Measurements from ENCODE around the gene EIF1. TPM values are rescaled to one million over a fixed set of nuclear protein-coding genes. Genes with fewer than 3 reads are reported as not detected.

EIF1 gene
- total RNA-seq, 1 donor from 2014 or later: 1,125 TPM

DNA sequence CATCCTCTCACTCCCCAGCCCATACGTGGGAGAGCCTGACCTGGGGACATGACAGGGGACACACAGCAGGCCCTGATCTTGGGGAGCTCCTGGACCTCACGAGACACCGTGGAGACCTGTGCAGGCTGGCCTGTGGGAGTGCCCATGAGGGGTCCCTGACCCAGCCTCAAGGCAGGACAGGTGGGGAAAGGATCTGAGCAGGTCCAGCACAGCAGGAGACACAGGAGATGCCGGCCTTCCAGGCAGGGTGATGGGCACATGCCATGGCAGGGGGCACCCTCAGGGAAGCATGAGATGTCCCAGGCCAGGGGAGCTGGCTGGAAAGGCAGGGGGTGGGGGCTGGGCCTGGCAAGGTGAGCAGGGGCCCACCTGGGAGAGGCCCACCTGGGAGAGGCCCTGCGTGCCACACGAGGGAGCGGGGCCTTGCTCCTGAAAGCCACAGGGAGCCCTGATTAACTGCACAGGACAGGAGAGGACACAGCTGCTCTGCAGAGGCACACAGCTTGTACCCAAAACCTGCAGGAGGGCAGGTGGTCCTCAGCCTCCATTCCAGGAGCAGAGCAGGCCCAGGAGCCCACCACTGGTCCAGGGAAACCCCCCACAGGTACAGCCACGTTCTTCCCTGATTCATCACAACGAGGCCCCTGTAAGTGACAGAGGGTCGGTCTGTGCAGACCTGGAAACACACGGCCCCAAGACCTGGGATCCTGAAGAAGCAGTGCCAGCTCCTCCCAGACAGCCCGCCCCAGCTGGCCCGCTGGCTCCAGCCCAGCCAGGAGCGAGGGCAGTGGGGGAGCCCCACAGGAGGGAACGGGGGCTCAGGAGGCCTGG lies 37.7 kb upstream of the EIF1 start:
- peaks cover 9% of the 10 kb centered on the region for H3K27me3 ChIP-seq (ENCODE audit: low read depth)
- H3K4me3 ChIP-seq: no peak overlapping the region
- DNase-seq: no peak
- H3K4me1 ChIP-seq: peaks cover 14% of the 10 kb centered on the region
- intact Hi-C loops (cut with micrococcal nuclease): no loop called here
- TF ChIP-seq, protein P1, sequence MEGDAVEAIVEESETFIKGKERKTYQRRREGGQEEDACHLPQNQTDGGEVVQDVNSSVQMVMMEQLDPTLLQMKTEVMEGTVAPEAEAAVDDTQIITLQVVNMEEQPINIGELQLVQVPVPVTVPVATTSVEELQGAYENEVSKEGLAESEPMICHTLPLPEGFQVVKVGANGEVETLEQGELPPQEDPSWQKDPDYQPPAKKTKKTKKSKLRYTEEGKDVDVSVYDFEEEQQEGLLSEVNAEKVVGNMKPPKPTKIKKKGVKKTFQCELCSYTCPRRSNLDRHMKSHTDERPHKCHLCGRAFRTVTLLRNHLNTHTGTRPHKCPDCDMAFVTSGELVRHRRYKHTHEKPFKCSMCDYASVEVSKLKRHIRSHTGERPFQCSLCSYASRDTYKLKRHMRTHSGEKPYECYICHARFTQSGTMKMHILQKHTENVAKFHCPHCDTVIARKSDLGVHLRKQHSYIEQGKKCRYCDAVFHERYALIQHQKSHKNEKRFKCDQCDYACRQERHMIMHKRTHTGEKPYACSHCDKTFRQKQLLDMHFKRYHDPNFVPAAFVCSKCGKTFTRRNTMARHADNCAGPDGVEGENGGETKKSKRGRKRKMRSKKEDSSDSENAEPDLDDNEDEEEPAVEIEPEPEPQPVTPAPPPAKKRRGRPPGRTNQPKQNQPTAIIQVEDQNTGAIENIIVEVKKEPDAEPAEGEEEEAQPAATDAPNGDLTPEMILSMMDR (IDR thresholded peaks at IDR 0.05; ENCODE audit: borderline replicate concordance): no peak
- H3K9me3 ChIP-seq (replicated peaks): no peaks in the 10 kb centered on the region
- no peak overlapping the region for H3K27ac ChIP-seq (replicated peaks)
- no peaks in the 10 kb centered on the region for H3K36me3 ChIP-seq

DNA sequence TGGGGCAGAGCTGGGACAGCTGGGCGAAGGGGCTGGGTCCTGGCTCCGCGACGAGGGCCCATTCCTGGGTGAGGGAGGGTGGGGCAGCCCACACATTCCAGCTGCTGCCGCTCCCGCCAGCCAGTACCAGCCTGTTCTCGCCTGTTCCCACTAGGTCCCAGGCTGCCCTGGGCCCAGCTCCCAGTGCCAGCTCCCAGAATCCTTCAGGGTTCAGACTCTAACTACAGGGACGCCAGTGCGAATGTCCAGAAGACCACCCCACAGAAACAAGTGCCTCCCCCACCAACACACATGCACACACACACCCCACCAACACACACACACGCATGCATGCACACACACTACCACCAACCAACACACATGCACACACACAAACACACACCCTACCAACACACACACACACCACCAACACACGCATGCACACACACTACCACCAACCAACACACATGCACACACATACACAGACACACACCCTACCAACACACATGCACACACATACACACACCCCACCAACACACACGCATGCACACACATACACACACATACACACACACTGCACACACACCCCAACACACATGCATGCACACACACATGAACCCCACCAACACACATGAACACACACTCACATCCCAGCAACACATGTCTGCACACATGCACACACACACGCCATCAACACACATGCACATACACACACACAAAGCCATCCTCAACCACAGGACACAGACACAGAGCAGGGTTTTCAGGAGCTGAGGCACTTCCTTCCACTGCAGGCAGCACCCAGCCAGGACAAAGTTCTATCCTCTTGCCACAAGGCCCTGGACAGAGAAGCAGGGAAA lies 36.8 kb upstream of the EIF1 start:
- intact Hi-C loops (cut with micrococcal nuclease): no loop called here
- H3K4me1 ChIP-seq: peaks cover 14% of the 10 kb centered on the region
- H3K27me3 ChIP-seq (ENCODE audit: low read depth): peaks cover 9% of the 10 kb centered on the region
- H3K27ac ChIP-seq (replicated peaks): no peak overlapping the region
- no peak for DNase-seq
- H3K9me3 ChIP-seq (replicated peaks): no peaks in the 10 kb centered on the region
- no peak overlapping the region for H3K4me3 ChIP-seq
- no peaks in the 10 kb centered on the region for H3K36me3 ChIP-seq
- TF ChIP-seq, protein P1 (IDR thresholded peaks at IDR 0.05; ENCODE audit: borderline replicate concordance): no peak

DNA sequence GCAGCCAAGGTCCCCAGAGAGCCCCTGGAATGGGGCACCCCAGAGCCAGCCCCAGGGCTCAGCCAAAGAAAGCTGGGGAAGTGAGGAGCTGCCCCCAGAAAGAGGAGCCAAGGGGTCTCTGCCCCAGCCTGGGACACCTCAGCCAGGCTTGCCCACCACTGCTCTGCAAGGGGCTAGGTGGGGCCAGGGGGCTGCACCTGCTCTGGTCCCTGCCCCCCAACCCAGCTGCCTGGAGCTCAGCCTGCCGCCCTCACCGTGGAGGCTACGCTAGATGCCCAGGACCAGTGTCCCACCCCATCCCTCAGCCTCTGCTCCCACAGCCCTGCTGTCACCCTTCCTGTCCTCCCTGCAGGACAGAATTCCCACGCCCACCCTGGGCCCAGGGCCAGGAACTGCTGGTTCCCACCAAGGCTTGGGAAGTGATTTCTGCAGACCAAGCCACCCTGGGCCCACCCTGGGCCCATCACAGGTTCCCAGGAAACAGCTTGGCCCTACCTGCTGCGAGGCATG lies 36.2 kb upstream of the EIF1 start:
- Histone ChIP-seq H3K36me3 (no peaks in the 10 kb centered on the region), H3K9me3 (replicated peaks) (no peaks in the 10 kb centered on the region), H3K4me3 (no peak overlapping the region), H3K4me1 (peaks cover 13% of the 10 kb centered on the region), H3K27me3 (ENCODE audit: low read depth) (peaks cover 4% of the 10 kb centered on the region), H3K27ac (replicated peaks) (no peak overlapping the region)
- TF ChIP-seq, protein P1 (IDR thresholded peaks at IDR 0.05; ENCODE audit: borderline replicate concordance): no peak
- DNase-seq: no peak
- intact Hi-C loops (cut with micrococcal nuclease): no loop called here

DNA sequence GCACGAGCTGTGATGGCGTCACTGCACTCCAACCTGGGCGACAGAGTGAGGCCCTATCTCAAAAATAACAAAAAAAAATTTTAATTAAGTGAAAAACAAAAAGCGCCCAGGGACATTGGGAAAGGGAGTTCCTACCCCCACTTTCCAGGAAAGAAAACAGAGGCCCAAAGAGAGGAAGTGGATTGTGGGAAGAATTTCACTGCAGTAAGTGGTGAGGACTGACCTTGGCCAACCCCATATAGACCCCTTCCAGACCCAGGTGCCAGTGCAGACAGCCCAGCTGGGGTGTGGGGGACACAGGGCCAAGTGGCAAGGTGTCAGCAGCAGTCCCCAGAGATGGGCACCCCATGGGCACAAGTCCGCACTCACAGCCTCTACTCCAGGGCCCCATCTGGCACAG lies 35.3 kb upstream of the EIF1 start:
- H3K36me3 ChIP-seq: no peaks in the 10 kb centered on the region
- no peaks in the 10 kb centered on the region for H3K9me3 ChIP-seq (replicated peaks)
- no peak overlapping the region for H3K4me3 ChIP-seq
- peaks cover 3% of the 10 kb centered on the region for H3K27me3 ChIP-seq (ENCODE audit: low read depth)
- no peak for DNase-seq
- intact Hi-C loops (cut with micrococcal nuclease): no loop called here
- TF ChIP-seq, protein P1 (IDR thresholded peaks at IDR 0.05; ENCODE audit: borderline replicate concordance): no peak
- no peak overlapping the region for H3K27ac ChIP-seq (replicated peaks)
- peaks cover 4% of the 10 kb centered on the region for H3K4me1 ChIP-seq

DNA sequence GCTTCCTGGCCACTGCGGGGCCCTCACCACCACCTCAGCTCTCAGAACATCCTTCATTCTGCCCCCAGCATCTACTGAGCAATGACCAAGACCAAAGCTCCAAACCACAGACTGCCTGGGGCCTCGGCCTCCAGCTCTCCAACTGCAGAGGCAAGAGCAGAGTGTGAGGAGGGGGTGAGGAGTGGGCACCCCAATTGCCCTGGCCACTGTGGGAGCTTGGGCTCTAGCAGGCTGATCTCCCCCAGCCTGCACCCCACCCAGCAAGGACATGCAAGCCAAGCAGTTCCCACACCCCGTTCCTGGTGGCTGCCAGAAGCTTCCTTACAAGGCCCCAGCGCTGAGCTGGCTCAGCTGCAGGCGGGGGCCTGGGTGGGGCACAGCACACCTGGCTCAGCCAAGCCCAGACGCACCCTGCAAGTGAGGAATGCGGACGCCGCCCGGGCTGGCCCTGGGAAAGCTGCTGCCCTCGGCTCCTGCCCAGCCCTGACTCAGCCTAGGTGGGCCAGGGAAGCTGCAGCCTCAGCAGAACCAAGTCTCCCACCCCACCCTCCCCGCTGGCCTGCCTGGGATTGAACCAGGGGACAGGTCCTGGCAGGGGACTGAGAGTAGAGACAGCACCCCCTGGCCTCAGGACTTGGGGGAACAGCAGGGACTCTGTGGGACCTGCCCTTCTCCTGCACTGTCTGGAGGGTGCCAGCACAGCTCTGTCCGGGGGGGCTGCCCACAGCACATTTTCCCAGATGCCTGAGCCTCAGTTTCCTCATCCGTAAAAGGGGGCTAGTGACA lies 34.6 kb upstream of the EIF1 start:
- Histone ChIP-seq H3K4me1 (no peaks in the 10 kb centered on the region), H3K36me3 (no peaks in the 10 kb centered on the region), H3K27me3 (ENCODE audit: low read depth) (peaks cover 3% of the 10 kb centered on the region), H3K9me3 (replicated peaks) (no peaks in the 10 kb centered on the region), H3K4me3 (no peak overlapping the region), H3K27ac (replicated peaks) (no peak overlapping the region)
- DNase-seq: no peak
- TF ChIP-seq, protein P1 (IDR thresholded peaks at IDR 0.05; ENCODE audit: borderline replicate concordance): no peak
- intact Hi-C loops (cut with micrococcal nuclease): no loop called here
